ENCODE measurements around the gene DPPA3.
"Not testable (repeated sequence)": the region's sequence is repeated elsewhere in the genome, so short reads cannot be mapped to it uniquely, and the experiment has no call there.

Gene DPPA3

GRCh38 chr12:7751394-7751793 is 40.2 kb downstream of the DPPA3 start:
- FAIRE-seq (no peak), DNase-seq (ENCODE audit: insufficient read length, low spot score) (no peak)
- TF ChIP-seq POLR2A (IDR thresholded peaks at IDR 0.05; ENCODE audit: low read depth, low read length), result no peak

DNA sequence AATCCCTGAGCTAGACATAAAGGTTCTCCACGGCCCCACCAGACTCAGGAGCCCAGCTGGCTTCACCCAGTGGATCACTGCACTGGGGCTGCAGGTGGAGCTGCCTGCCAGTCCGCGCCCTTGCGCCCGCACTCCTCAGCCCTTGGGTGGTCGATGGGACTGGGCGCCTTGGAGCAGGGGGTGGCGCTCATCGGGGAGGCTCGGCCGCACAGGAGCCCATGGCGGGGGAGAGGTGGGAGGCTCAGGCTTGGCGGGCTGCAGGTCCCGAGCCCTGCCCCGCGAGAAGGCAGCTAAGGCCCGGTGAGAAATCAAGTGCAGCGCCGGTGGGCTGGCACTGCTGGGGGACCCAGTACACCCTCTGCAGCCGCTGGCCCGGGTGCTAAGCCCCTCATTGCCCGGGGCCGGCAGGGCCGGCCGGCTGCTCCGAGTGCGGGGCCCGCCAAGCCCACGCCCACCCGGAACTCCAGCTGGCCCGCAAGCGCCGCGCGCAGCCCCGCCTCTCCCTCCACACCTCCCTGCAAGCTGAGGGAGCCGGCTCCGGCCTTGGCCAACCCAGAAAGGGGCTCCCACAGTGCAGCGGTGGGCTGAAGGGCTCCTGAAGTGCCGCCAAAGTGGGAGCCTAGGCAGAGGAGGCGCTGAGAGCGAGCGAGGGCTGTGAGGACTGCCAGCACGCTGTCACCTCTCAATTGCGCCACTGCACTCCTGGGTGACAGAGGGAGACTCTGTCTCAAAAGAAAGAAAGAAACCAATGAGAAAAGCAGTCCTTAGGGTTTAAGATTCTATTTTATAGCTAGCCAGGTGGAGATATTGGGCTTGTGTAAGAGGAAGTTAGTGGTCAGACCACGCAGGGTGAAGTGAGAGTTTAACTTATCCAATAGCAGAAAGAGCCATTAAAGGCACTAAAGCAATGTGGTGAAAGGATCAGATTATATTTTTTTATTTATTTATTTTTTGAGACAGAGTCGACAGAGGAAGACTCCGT is 41.0 kb downstream of the DPPA3 start:
- not testable (repeated sequence) for FAIRE-seq; DNase-seq (ENCODE audit: insufficient read length, low spot score)

GRCh38 chr12:7755668-7756067 is 44.4 kb downstream of the DPPA3 start:
- FAIRE-seq, result not testable (repeated sequence)

DNA sequence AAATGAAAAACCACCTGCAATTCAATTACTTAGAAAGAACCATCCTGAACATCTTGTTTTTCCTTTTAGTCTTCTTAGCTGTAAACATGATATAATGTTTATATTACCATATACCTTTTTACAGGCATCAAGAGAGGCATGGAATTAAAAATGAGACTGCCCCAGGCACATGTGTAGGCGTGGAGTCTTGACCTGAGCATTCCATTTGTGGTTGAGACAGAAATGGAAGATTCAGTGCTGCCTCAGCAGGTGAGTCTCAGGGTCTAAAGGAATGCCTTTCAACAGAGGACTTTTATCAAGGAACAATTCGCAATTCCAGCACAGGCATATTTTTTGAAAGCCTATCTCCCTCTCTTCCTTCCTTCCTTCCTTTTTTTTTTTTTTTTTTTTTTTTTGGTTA is 45.8 kb downstream of the DPPA3 start:
- TF ChIP-seq POLR2A (IDR thresholded peaks at IDR 0.05; ENCODE audit: low read depth, low read length), result no peak
- FAIRE-seq (no peak), DNase-seq (ENCODE audit: insufficient read length, low spot score) (no peak)

More at GRCh38 chr12:7755668-7756067, 44.4 kb downstream of the DPPA3 start:
- DNase-seq (ENCODE audit: insufficient read length, low spot score), result not testable (repeated sequence)

- no peak for DNase-seq (ENCODE audit: insufficient read length, low spot score)
- TF ChIP-seq POLR2A (IDR thresholded peaks at IDR 0.05; ENCODE audit: low read depth, low read length), result no peak
- FAIRE-seq, result no peak
These were observed 47.5 kb downstream of the DPPA3 start for GRCh38 chr12:7758766-7759140.

Measured in H54 (cell line).